Pons (tissue), 1 donor: ENCODE results near the gene MIOX.
A peak's percentile ranks its signal among the peaks of the same experiment; 100 is the strongest.
"Not testable (repeated sequence)": the region's sequence is repeated elsewhere in the genome, so short reads cannot be mapped to it uniquely, and the experiment has no call there.

Experiments
- DNase-seq: peaks from one replicate; pipeline ENCODE4 v3.0.0-alpha.2; 2016; ENCODE audit warnings: low spot score

Gene MIOX

DNA sequence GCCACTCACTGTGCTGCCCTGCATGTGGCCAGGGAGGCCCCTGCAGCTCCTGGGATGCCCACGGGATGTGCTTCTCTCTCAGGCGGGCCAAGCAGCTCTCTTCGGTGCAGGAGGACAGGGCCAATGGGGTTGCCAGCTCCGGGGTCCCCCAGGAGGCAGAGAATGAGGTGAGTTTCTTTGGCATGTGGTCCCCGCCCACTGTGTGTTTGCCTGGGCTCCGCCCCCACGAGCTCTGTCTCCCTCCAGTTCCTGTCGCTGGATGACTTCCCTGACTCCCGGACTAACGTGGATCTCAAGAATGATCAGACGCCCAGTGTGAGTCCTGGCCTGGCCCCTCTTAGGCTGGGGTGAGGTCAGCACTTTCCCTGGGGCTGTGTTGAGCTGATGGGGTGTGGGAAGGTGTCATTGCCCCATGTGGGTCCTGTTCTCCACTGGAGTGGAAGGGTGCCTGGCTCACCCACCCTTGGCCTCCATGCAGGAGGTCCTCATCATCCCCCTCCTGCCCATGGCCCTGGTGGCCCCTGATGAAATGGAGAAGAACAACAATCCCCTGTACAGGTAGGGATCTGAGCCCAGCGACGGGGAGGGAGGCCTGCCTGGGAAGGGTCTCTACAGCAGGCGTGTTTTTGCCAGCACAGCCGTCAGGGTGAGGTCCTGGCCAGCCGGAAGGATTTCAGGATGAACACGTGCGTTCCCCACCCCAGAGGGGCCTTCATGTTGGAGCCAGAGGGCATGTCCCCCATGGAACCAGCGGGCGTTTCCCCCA is 31.0 kb downstream of the MIOX start:
- DNase-seq: no peak

- no peak for DNase-seq
Observed at GRCh38 chr22:50518606-50519005, 31.9 kb downstream of the MIOX start.

DNA sequence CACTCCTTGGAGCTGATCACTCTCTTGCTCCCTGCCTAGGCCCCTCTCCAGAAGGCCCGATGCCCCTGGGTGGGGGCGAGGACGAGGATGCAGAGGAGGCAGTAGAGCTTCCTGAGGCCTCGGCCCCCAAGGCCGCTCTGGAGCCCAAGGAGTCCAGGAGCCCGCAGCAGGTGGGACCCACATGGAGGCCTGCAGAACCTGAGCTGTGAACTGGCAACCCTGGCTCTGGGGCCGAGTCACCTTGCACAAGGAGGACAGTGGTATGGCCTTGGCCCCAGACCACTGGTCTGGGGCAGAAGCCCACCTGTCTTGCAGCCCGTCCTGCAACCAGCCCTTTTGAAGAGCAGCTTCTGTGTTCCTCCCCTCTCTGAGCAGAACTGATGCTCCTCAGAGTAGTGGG is 32.5 kb downstream of the MIOX start:
- no peak for DNase-seq

DNA sequence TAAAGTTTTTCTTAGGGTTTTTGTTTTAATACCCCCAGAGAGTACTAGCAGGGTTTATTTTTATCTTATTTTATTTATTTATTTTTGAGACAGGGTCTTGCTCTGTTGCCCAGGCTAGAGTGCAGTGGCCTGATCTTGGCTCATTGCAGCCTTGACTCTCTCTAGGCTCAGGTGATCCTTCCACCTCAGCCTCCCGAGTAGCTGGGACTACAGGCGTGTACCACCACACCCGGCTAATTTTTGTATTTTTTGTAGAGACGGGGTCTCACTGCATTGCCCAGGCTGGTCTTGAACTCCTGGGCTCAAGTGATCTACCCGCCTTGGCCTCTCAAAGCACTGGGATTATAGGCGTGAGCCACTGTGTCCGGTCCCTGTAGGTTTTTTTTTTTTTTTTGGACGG is 33.5 kb downstream of the MIOX start:
- DNase-seq: not testable (repeated sequence)

GRCh38 chr22:50520826-50521453 is 34.3 kb downstream of the MIOX start:
- no peak for DNase-seq

- no peak for DNase-seq
Observed at GRCh38 chr22:50521710-50522109, 35.1 kb downstream of the MIOX start.

DNA sequence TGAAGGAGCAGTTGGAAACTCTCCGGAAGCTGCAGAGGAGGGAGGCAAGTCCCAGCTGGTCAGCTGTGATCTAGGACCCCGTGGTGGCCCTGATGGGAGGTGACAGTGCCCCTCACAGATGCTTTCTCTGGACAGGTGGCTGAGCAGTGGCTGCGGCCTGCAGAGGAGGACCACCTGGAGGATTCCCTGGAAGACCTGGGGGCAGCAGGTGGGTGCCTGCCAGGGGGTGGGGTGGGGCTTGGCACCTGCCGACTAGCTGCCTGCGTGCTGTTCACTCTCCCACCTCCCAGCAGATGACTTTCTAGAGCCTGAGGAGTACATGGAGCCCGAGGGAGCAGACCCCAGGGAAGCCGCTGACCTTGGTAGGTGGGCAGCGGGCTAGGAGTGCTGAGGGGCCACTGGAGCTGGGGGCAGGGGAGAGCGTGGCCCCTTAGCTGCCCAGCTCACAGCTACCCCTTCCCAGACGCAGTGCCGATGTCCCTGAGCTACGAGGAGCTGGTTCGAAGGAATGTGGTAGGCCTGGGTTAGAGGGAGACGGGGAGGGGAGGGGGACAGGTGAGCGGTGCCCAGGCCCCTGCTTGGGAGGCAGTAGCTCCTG is 35.6 kb downstream of the MIOX start:
- DNase-seq: no peak

DNA sequence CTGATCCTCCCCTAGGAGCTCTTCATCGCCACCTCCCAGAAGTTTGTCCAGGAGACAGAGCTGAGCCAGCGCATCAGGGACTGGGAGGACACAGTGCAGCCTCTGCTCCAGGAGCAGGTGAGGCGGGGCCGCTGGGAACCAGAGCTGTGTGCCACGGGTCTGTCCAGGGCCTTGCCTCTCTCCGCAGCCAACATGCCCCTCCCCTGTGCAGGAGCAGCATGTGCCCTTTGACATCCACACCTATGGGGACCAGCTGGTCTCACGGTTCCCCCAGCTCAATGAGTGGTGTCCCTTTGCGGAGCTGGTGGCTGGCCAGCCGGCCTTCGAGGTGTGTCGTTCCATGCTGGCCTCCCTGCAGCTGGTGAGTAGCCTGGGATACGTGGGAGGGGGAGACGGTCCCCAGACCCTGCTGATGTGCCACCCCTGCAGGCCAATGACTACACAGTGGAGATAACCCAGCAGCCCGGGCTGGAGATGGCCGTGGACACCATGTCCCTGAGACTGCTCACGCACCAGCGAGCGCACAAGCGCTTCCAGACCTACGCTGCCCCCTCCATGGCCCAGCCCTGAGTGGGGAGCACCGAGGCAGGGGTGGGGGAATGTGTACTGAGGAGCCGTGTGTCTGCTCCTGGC is 36.3 kb downstream of the MIOX start:
- DNase-seq: no peak

DNA sequence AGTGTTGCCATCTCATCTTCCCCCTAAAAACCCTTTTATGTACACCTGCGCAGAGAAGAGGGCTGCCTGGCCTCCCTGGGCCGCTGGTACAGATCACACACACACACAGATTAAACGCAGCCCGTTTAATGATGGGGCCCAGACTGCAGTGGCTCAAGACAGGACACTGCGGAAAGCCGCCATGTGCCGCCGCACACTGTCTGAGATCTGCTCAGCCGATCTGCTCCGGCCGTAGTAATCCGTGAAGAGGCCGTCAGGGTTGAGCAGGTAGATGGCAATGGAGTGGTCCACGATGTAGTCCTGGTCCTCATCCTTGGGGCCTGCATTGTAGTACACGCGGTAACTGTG is 36.8 kb downstream of the MIOX start:
- DNase-seq: no peak

GRCh38 chr22:50523806-50524675 is 37.4 kb downstream of the MIOX start:
- DNase-seq: no peak

DNA sequence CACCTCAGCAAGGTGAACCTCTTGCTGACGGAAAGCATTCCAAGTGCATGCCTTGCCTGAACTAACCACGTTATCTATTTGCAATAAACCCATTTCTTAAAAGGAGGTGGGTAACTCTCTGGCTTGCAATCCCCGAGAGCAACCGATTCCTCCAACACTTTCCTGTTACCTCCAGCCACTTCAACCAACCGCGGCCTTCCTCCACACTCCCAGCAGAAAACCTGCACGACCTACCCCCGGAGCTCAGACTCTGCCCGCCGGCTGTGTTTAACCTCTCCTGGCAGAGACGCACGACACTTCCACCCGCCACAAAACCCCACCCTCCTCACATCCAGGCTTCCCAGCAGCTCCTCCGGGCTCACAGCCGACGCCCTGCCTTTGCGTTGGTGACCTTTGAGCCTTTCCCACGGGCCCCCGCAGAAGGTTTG is 38.0 kb downstream of the MIOX start:
- no peak for DNase-seq

- peak; percentile 93 for DNase-seq
Observed at GRCh38 chr22:50525104-50525857, 38.6 kb downstream of the MIOX start, which contains the start of gene SCO2. Gene SCO2 (minus strand): TSS chr22:50525598. CDS start chr22:50524411, 1,187 bp downstream.

DNA sequence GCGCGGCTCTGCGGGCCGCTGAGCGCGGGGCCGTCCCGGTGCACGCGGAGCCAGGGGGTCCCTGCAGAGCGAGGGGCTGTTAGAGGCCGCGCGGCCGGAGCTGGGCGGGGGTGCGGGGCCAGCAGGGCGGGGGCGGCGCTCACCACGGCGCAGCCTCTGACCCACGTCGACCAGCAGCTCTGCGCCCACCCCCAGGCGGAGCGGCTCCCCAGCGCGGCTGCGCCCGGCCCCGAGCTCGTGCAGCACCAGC is 39.1 kb downstream of the MIOX start:
- DNase-seq: no peak

DNA sequence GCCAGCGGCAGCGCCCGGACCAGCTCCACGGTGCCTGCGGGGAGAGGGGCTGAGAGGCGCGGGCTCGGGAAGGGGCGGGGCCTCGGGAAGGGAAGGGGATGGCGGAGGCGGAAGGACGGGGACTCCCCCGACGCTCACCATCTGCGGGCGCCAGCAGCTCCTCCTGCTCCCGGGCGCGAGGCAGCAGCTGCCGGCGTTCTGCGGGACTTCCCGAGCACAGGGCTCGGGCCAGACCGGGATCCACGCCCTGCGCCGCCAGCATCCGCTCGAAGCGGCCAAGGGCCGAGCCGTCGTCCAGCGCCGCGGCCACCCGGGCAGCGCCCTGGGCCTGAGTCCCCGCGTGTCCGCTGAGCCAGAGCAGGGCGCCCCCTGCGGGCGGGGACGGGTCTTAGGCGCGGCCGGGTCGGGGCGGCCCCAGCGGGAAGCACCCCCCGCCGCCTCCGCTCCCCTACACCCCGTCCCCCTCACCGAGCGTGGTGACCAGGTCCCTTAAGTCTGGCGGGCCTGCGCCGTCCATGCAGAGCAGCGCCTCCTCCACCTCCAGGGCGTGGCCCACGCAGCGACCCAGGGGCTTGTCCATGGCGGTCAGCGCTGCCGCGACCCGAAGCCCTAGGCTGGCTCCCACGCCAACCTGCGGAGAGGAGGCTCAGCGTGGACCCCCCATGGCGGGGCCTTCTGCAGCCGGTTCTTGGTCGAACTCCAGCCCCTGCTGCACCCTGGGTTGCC is 39.6 kb downstream of the MIOX start:
- DNase-seq: peak; percentile 51

DNA sequence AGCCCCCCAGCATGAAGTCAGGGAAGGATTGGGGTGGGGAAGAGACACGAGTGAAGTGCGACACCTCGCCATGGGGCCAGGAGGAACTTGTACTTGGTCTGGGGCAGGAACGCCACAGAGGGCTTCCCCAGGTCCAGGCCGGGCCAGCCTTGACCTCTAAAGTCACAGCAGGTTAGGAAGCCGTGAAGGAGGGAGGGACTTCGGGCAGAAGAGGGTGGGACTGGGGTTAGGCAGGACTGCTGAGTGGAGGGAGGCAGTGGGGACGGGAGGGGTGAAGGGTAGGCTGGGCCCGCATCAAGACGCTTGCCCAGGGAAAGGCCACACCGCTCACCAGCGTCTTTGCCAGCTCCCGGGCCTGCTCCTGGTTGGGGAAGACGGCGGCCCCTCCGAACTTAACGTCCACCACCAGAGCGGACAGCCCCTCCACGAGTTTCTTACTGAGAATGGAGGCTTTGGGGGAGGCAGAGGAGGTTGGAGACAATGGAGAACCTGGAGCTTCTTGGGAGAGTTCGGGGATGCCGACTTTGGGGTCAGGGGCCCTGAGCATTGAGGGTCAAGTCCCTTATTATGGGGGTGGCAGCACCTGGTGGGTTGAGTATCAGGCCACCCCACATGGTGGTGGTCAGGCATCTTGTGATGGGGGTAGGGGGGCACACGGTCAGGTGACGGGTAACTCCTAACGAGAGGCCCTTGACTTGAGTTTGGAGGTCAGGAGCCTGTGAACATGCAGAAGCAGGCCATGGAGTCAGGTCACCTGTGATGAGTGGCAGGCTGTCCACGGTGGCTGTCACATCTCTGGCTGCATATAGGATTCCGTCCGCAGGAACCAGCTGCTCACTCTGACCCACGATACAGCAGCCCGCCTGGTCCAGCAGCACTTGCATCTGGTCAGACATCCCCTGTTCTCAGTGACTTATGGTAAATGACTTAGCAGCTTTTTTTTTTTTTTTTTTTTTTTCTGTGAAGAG is 40.5 kb downstream of the MIOX start:
- peak; percentile 43 for DNase-seq

GRCh38 chr22:50527921-50528681 is 41.4 kb downstream of the MIOX start:
- DNase-seq: no peak

DNA sequence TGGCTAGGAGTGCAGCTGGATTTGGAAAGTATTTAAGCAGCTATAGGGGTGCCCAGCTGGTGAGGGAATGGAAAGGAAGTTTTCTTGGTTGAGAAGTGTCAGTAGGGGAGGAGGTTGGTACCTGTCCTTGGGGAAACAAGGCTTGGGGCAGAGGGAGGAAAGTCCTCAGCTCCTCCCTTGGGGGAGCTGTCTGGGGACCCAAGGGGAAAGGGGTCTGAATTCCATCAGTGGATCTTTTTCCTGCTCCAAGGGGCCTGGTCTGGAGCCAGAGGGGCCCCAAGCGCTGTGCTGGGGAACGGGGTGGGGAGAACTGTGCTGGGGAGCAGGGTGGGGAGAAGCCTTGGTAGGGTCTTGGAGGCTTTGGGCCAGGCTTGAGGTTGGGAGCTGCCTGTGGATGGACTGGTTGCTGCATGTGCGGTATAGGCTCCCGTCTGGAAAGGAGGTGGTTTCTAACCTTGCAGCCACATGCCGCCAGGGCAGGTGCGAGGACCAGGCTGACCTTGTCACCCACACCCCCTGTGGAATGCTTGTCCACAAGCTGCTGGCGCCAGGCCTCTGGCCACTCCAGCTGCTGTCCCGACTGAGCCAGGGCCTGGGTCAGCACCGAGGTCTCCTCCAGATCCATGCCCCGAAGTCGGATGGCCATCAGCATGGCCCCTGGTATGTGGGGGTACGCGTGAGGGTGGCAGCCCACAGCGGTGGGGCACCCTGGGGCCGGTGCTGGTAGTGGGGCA is 42.2 kb downstream of the MIOX start:
- no peak for DNase-seq

GRCh38 chr22:50529416-50529896 is 42.8 kb downstream of the MIOX start:
- DNase-seq: no peak
